IPS-11a (cell line): ENCODE results near the gene ITPKC.
"Not testable (repeated sequence)": the region's sequence is repeated elsewhere in the genome, so short reads cannot be mapped to it uniquely, and the experiment has no call there.

Source experiments
- H3K4me3 ChIP-seq: one replicate; pipeline ENCODE4 v1.5.1; 2013; ENCODE audit warnings: low read depth, low read length, control low read depth

Gene ITPKC

DNA sequence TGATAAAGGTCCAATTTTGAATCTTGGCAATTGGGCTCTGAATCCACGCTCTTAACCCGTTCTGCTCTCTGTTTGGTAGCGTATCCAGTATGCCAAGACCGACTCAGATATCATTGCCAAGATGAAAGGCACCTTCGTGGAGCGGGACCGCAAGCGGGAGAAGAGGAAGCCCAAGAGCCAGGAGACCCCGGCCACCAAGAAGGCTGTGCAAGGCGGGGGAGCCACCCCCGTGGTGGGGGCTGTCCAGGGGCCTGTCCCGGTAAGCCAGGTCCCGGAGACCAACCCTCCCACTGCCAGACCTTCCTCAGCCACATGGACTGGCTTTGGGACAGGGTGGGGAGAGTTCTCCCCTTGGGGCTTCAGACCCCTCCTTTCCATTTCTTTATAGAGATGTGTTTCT, 42.4 kb downstream of the ITPKC start:
- no peak overlapping the region for H3K4me3 ChIP-seq

DNA sequence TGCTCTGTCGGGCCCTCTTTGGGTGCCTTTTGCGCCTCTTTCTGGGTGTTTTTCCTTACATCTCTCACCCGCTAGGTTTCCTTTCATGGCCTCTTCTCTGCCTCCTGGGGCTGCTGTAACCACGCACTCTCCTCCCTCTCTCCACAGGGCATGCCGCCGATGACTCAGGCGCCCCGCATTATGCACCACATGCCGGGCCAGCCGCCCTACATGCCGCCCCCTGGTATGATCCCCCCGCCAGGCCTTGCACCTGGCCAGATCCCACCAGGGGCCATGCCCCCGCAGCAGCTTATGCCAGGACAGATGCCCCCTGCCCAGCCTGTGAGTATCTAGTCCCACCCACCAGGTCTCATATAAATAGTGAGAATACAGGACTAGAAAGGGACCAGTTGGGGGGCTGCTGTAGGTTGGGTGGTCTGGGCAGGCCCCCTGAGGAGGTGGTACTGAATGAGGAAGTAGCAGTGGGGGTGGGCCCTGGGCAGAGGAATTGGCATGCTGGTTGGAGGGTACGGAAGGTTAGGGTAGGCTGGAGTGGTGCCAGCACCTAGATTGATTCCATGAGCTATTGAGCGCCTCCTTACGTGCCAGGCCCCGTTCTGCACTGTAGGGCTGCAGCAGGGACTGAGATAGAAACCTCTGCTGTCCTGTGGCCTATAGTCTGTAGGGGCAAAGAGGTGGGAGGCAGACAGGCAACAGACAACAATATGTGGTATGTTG, 46.0 kb downstream of the ITPKC start:
- no peak overlapping the region for H3K4me3 ChIP-seq

DNA sequence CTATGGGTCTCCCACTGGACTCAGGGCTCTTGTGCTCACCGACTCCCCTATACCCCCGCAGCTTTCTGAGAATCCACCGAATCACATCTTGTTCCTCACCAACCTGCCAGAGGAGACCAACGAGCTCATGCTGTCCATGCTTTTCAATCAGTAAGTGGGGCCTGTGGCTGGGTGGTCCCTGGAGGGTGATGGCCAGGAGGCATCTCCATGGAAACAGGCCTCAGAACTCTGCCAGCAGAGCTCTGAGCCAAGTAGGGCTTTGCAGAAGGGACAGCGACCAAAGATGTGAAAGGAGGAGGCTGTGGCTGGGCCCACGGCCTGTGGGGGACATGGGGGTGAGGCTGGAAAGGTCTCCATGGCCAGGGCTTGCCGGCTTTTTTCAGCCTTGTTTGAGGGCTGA, 46.6 kb downstream of the ITPKC start:
- H3K4me3 ChIP-seq, result no peak overlapping the region

DNA sequence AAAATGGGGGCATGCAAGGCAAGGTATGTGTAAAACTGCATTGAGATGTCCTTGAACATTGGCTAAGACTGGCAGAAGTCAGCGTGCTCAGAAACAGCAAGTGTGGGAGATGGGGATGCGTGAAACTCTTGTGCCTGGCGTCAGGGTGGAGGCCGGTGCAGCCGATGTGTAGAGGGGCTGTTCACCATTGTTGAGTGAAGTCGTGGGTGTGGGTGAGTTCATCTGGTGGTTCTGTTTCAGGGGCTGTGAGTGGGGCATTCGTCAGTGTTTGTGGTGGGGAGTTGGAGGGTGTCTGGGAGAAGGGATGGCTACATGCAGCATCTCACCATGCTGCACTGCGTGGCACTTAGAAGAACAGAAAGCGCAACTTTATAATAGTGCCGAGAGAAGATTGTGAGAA, 47.1 kb downstream of the ITPKC start:
- H3K4me3 ChIP-seq, result no peak overlapping the region

DNA sequence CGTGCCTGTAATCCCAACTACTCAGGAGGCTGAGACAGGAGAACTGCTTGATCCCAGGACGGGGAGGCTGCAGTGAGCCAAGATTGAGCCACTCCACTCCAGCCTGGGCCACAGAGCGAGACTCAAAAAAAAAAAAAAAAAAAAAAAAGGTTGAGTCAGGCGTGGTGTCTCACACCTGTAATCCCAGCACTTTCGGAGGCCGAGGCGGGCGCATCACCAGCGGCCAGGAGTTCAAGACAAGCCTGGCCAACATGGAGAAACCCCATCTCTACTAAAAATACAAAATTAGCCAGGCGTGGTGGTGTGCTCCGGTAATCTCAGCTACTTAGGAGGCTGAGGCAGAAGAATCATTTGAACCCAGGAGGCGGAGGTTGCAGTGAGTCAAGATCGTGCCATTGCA, 49.5 kb downstream of the ITPKC start:
- not testable (repeated sequence) for H3K4me3 ChIP-seq

DNA sequence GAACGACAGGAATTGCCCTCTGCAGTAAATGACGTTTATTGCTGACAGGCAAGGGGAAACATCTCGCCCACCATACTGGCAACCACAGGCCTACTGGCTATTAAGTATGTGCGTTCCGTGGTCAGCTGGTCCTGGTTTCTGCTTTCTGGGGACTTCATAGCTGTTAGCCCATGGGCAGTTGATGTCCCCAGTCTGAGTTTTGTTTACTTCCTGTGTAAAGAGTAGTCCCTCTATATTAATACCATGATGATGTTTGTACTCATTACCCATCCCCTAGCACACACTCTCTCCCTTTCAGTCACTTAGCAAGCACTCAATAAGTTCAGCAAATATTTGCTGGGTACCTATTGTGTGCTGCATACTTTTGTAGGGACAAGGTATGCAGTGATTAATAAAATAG, 52.0 kb downstream of the ITPKC start:
- no peak overlapping the region for H3K4me3 ChIP-seq

DNA sequence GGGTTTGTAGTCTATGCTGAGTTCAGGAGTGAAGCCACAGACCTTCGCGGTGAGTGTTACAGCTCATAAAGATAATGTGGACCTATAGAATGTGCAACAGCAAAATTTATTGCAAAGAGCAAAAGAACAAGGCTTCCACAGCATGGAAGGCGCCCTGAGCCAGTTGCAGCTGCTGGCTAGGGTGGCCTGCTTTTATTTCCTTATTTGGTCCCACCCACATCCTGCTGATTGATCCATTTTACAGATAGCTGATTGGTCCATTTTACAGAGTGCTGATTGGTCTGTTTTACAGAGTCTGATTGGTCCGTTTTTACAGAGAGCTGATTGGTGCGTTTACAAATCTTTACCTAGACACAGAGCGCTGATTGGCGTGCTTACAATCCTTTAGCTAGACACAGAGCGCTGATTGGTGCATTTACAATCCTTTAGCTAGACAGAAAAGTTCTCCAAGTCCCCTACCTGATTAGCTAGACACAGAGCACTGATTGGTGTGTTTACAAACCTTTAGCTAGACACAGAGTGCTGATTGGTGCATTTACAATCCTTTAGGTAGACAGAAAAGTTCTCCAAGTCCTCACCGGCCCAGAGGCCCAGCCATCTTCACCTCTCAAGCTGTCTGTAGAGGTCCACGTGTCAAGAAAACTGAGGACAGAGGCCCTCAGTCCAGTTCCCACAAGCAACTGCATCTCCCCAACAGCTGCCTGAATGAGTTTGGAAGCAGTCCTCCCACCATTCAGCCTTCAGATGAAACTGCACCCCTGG, 54.4 kb downstream of the ITPKC start:
- not testable (repeated sequence) for H3K4me3 ChIP-seq

DNA sequence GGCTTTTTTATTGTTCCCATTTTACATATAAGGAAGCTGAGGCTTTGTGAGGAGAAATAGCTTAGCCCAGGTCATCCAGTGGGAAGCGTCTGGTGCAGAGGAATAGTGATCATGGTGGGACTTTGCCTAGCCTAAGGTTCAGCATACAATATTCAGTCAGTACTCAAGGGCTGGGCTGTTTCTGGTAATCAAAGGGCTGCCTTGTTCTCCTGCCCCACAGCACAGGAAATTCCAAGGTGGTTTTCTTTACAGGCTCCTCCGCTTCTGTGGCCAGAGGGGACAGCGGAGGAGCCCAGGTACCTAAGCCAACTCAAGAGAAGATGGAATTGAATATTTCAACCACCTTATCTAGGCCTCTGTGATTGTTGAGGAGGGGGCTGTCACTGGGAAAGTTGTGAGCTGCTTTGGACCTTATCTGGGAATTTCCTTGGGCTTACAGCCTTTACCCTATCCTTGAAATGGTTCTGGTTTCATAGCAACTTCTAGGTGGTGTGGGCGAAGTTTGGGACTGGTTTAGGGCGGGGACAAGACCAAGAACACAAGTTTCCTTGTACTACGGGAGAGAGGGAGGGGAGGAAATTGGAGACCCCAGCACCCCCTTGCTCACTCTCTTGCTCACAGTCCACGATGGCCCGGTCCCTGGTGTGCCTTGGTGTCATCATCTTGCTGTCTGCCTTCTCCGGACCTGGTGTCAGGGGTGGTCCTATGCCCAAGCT, 58.2 kb downstream of the ITPKC start, which contains the start of gene MIA:
Gene MIA, plus strand, starts transcription at position 606 of the 716 bp plus-strand sequence. Its CDS starts 22 bp downstream, at position 628.
- H3K4me3 ChIP-seq, result no peak within 1 kb of the TSS

DNA sequence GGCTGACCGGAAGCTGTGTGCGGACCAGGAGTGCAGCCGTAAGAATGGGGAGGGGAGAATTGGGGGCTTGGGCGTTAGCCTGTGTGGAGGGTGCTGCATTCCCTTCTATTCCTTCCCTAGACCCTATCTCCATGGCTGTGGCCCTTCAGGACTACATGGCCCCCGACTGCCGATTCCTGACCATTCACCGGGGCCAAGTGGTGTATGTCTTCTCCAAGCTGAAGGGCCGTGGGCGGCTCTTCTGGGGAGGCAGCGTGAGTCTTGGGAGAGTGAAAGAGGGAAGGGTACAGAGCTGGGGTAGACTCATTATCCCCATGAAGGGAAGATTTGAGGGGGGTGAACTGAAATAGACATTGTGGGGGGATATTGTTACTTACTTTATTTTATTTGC, 58.7 kb downstream of the ITPKC start:
- no peak overlapping the region for H3K4me3 ChIP-seq

DNA sequence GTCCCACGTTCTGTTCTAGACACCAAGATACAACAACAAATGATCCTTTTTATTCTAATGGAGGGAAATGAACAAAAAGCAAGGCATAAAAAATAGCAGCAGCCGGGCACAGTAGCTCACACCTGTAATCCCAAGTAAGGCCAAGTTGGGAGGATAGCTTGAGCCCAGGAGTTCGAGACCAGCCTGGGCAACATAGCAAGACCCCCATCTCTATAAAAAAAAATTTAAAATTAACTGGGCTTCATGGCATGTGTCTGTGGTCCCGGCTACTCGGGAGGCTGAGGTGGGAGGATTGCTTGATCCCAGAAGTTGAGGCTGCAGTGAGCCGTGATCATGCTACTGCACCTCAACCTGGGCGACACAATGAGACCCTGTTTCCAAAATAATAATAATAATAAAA, 59.5 kb downstream of the ITPKC start:
- H3K4me3 ChIP-seq, result no peak overlapping the region

DNA sequence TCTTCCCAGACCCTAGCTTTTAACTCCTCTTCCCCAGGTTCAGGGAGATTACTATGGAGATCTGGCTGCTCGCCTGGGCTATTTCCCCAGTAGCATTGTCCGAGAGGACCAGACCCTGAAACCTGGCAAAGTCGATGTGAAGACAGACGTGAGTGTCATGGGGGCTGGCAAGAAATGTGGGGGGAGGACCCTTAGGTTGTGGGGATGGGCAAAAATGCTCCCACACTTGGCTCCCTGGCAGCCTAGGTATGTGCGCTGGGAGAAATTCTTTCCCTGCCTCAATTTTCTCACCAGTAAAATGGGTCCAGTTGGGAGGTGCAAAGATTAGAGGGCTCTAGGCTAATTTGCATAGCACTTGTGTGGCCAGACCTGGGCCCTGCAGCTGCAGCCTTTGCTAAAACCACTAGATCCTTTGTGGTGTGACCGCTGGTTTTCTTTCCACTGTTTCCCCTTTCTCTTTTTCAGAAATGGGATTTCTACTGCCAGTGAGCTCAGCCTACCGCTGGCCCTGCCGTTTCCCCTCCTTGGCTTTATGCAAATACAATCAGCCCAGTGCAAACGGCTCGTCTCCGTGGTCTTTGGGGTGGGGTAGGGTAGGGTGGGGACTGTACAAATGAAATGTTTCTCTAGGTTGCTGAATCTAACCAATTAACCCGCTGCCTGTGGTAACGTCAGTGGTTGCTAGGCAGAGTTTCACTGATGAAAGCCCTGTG, 60.2 kb downstream of the ITPKC start:
- peak overlapping the region; percentile 46 for H3K4me3 ChIP-seq

DNA sequence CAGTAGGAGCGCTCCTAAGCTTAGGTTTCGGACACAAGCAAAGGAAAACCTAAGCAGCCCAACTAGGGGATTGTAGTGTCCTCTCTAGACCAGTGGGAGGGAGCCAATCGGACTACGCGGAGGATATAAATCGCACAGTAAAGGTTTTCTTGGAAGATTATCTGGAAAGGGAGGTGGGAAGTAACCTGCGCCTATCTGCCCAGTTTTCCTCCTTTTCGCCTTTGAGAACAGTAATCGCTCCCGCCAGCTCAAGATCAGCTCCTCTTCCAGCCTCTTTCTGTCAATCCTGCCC, 60.7 kb downstream of the ITPKC start:
- peak overlapping the region; percentile 46 for H3K4me3 ChIP-seq

DNA sequence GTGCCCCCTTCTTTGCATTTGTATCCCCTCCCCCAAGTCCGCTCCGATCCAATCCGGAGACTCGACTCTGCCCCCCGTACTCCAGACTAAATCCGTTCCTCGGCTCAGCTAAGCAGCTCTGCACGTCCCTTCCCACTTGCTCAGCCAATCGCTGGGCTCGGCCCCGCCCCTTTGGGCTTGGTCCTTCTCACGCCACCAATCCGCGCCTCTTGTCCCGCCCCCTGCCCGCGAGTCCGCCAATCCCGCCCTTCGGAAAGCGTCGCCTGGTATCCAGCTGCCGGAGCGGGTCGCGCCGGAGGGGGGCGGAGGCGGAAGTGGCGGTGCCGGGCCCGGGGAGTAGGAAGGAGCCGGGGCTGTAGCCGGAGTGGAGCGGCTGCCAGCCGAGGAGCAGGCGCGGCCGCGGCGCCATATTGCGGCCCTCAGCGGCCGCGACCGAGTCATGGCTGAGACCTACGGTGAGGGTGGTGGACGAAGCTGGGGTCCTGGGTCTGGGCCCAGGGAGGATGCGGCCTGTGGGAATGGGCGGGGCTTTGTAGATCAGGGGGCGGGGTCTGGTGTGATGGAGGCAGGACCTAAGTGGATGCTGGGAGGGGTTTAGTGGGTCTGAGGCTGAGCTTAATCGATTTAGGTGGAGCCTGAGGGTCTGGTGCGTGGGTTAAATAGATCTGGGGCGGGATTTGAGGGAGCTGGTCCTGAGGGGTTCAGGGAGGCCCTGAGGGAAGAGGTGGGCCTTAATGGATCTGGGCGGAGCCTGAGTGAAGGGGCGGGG, 61.2 kb downstream of the ITPKC start, which contains the start of gene RAB4B:
Gene RAB4B, plus strand, starts transcription at position 311 of the 769 bp plus-strand sequence. Its CDS starts 129 bp downstream, at position 440.
- H3K4me3 ChIP-seq, result peak within 1 kb of the TSS; percentile 77

DNA sequence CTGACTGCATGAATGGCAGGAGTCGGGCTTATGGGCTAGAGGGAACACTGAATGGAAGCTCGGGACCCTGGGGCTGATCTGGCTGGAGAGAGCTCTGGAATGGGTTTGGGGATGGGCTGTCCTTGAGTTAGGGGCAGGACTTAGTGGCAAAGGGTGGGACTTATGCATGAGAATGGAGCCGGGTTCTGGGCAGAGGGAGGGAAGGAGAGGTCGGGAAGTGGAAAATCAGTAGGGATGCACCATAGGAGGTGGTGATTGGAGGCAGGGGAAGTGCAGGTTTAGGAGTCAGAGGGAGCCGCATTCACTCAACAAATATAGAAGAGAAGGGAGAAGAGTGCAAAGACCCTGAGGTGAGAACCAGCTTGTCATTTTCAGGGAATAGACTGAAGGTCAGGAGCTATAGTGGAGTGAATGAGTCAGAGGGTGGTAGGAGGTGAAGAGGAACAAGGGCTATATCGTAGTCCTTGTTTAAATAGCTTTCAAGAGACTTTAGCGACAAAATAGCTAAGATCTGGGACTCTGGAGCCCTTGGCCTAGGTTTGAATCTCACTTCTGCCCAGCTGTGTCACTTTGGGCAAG, 61.9 kb downstream of the ITPKC start:
- peak overlapping the region; percentile 77 for H3K4me3 ChIP-seq

DNA sequence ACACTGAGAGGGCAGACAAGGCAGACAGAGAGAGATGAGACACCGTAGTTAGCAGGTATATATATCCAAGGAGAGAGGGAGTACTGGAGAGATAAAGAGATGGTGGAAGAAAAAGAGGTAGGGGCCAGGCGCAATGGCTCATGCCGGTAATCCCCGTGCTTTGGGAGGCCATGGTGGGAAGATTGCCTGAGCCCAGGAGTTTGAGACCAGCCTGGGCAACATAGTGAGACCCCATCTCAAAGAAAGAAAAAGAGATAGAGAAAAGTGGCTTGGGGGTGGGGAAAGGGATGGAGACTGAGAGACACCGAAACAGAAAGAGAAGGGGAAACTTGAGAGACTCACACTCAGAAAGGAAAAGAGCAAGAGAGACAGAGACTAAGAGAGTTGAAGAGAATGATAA, 63.7 kb downstream of the ITPKC start:
- H3K4me3 ChIP-seq, result no peak overlapping the region

DNA sequence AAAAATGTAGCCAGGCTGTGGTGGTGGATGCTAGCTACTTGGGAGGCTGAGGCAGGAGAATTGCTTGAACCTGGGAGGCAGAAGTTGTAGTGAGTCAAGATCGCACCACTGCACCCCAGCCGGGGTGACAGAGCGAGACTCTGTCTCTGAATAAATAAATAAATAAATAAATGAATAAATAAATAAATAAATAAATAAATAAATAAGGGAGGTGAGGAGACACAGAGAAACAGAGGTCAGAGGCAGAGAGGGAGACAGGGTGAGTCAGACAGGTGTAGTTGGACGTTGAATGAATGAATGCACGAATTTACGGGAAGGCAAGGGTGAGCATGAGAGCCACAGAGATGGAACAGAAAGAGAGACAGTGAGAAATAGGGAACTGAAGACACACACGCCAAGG, 64.2 kb downstream of the ITPKC start:
- H3K4me3 ChIP-seq, result no peak overlapping the region

DNA sequence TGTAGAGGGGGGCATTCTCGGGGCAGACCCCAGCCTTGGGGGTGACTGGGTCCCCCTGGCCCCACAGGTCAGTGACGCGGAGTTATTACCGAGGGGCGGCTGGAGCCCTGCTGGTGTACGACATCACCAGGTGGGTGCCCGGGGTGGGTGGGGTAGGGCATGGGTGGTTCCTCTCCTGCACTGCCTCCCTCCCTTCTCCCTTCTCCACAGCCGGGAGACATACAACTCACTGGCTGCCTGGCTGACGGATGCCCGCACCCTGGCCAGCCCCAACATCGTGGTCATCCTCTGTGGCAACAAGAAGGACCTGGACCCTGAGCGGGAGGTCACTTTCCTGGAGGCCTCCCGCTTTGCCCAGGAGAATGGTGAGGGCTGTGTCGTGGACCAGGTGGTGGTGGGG, 66.8 kb downstream of the ITPKC start:
- H3K4me3 ChIP-seq, result no peak overlapping the region

DNA sequence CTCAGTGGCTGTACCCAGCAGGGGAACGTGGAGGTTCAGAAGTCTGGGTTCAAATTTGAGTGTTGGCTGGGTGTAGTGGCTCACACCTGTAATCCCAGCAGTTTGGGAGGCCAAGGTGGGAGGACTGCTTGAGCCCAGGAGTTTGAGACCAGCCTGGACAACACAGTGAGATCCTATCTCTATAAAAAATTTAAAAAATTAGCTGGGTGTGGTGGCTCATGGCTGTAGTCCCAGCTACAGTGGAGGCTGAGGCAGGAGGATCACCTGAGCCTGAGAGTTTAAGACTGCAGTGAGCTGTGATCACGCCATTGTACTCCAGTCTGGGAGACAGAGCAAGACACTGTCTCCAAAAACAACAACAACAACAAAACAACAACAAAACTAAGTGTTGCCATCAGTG, 67.2 kb downstream of the ITPKC start:
- H3K4me3 ChIP-seq, result not testable (repeated sequence)

DNA sequence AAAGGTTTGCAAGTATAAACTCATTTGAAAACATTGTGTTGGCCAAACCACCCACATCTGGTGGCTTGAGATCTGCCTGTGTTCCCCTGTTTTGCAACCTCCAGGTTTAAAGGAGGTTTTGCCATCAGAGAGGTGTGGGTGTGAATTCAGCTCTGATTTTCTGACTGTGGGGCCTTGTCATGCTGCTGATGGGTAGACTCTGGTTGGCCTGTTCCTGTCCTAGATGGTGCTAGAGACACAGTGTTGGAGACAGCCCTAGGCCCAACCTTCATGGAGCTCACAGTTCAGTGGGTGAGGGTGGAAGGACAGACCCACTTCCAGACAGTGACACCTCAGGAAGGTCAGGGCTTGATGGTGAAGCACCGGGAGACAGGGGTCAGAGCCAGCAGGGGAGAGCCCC, 68.6 kb downstream of the ITPKC start:
- H3K4me3 ChIP-seq, result no peak overlapping the region
